GM23338 (cell line): ENCODE measurements around the gene CDK14. TPM values are rescaled to one million over a fixed set of nuclear protein-coding genes. Genes with fewer than 3 reads are reported as not detected.

ENCODE experiments used
- ATAC-seq: fragments of 200-7000 bp; cut with Tn5 transposase; 3 replicates; pipeline ENCODE4 v1.9.1; 2020
- DNase-seq: peaks from one replicate; pipeline ENCODE4 v3.0.0-alpha.2; 2015; ENCODE audit warnings: low spot score
- H2AFZ ChIP-seq: fragments of 200-600 bp; sonication (generic); 2 replicates; pipeline ENCODE4 v1.8.0; 2016; ENCODE audit warnings: antibody characterized with exemption, mild to moderate bottlenecking, moderate library complexity
- H3F3A ChIP-seq: fragments of 200-600 bp; sonication (generic); replicated peaks from 2 replicates; pipeline ENCODE4 v1.8.0; 2017; ENCODE audit warnings: antibody characterized with exemption, mixed run types, low read depth
- H3K27ac ChIP-seq: fragments of 200-600 bp; sonication (generic); 2 replicates; pipeline ENCODE4 v1.6.1; 2016; ENCODE audit warnings: low read depth
- H3K27me3 ChIP-seq: fragments of 200-600 bp; sonication (generic); 2 replicates; pipeline ENCODE4 v1.8.0; 2016; ENCODE audit warnings: mild to moderate bottlenecking, mixed run types, moderate library complexity; ENCODE audit not compliant: insufficient read depth
- H3K36me3 ChIP-seq: fragments of 200-600 bp; sonication (generic); 2 replicates; pipeline ENCODE4 v1.8.0; 2016; ENCODE audit warnings: mild to moderate bottlenecking; ENCODE audit not compliant: insufficient read depth
- H3K4me1 ChIP-seq: fragments of 200-600 bp; sonication (generic); 2 replicates; pipeline ENCODE4 v1.8.0; 2016; ENCODE audit warnings: mild to moderate bottlenecking, moderate library complexity; ENCODE audit not compliant: insufficient read depth
- H3K4me2 ChIP-seq: fragments of 200-600 bp; sonication (generic); 2 replicates; pipeline ENCODE4 v1.7.1; 2017; ENCODE audit warnings: mixed run types
- H3K4me3 ChIP-seq: fragments of 200-600 bp; sonication (generic); 2 replicates; pipeline ENCODE4 v1.6.1; 2016; ENCODE audit warnings: mixed run types
- H3K79me2 ChIP-seq: fragments of 200-600 bp; sonication (generic); replicated peaks from 2 replicates; pipeline ENCODE4 v1.8.0; 2017; ENCODE audit warnings: mild to moderate bottlenecking; ENCODE audit not compliant: insufficient read depth
- H3K9me2 ChIP-seq: fragments of 200-600 bp; sonication (generic); 2 replicates; pipeline ENCODE4 v1.8.0; 2017; ENCODE audit not compliant: insufficient read depth
- H4K20me1 ChIP-seq: fragments of 200-600 bp; sonication (generic); replicated peaks from 2 replicates; pipeline ENCODE4 v1.8.0; 2017; ENCODE audit warnings: mild to moderate bottlenecking; ENCODE audit not compliant: insufficient read depth
- H3K27ac Mint-ChIP-seq: 2 replicates; pipeline ENCODE4 v1.8.0; 2020; ENCODE audit warnings: inconsistent platforms, mild to moderate bottlenecking, moderate library complexity, mixed read lengths
- H3K27me3 Mint-ChIP-seq: 3 replicates; pipeline ENCODE4 v1.8.0; 2022; ENCODE audit warnings: low read depth, mild to moderate bottlenecking, moderate library complexity, mixed read lengths, inconsistent platforms; ENCODE audit not compliant: insufficient read depth, poor library complexity
- H3K36me3 Mint-ChIP-seq: 3 replicates; pipeline ENCODE4 v1.8.0; 2021; ENCODE audit warnings: low read depth, mild to moderate bottlenecking, inconsistent platforms, moderate library complexity, mixed read lengths
- H3K4me1 Mint-ChIP-seq: 3 replicates; pipeline ENCODE4 v1.8.0; 2020; ENCODE audit warnings: mild to moderate bottlenecking, inconsistent platforms, mixed read lengths
- H3K4me3 Mint-ChIP-seq: 3 replicates; pipeline ENCODE4 v1.8.0; 2021; ENCODE audit warnings: moderate library complexity, mild to moderate bottlenecking, inconsistent platforms, mixed read lengths
- H3K9me3 Mint-ChIP-seq: 3 replicates; pipeline ENCODE4 v1.8.0; 2020; ENCODE audit warnings: moderate library complexity, mild to moderate bottlenecking, inconsistent platforms, mixed read lengths
- EZH2phosphoT487 ChIP-seq: fragments of 200-600 bp; sonication (generic); IDR thresholded peaks from one replicate; pipeline ENCODE4 v1.8.1; 2018; ENCODE audit warnings: antibody characterized with exemption; ENCODE audit not compliant: unreplicated experiment
- STAT1 ChIP-seq: IDR thresholded peaks from one replicate; pipeline ENCODE4 v1.6.1; 2016; ENCODE audit warnings: antibody characterized with exemption; ENCODE audit not compliant: unreplicated experiment
- ZNF114 ChIP-seq: fragments of 250-450 bp; sonication (Bioruptor Pico); IDR thresholded peaks from 2 replicates; pipeline ENCODE4 v1.5.0; 2020; ENCODE audit warnings: mild to moderate bottlenecking, moderate library complexity
- polyA plus RNA-seq: library from polyadenylated mRNA; unstranded; fragments of >200 nt; fragmentation: Nextera tagmentation; extraction: Ambion mirVana; gene quantifications from 2 replicates; pipeline ENCODE4 v1.2.1, GENCODE V29; 2016
- total RNA-seq: library from RNA; depleted of rRNA; stranded (reverse); fragments of >200 nt; shearing (Covaris generic); gene quantifications from 2 replicates; pipeline ENCODE4 v1.2.3, GENCODE V29; 2014
- TF ChIP-seq, protein P1 (sequence below): fragments of 250-450 bp; sonication (Bioruptor Pico); IDR thresholded peaks from 2 replicates; pipeline ENCODE4 v1.5.0; 2020; ENCODE audit warnings: mild to moderate bottlenecking, moderate library complexity
- TF ChIP-seq, protein P2 (sequence below): IDR thresholded peaks from 2 replicates; pipeline ENCODE4 v1.6.1; 2016; ENCODE audit warnings: antibody characterized with exemption
- TF ChIP-seq, protein P3 (sequence below): IDR thresholded peaks from one replicate; pipeline ENCODE4 v1.6.1; 2018; ENCODE audit warnings: antibody characterized with exemption; ENCODE audit not compliant: unreplicated experiment

Gene CDK14
- total and polyA plus RNA-seq, 2 experiments from 2014 or later: 11.2 to 24.0 TPM

DNA sequence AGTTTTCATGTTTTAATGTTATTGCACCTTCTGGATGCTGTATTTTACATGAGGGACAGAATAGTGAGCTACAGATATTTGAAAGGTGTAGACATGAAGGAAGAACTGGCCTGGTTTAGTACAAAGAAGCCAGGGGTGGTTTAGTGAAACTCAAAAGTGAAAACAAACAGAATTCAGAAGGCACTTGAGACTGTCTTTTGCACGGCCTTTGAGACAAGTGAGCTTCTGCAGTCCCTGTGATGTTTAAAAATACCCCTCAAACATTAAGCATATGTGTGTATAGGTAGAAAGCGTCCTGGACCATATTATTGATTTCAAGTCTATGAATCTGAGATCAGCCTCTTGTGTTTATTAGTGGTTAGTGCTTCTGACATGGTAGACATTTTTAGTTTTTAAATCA, 118.9 kb downstream of the CDK14 start:
- H3K27me3 ChIP-seq: no peaks in the 10 kb centered on the region
- DNase-seq (no peak), ATAC-seq (no peak)
- H3K4me1 ChIP-seq: peaks cover 23% of the 10 kb centered on the region
- no peaks in the 10 kb centered on the region; the same call in 1 of the 2 replicates for H3K36me3 ChIP-seq
- no peaks in the 10 kb centered on the region for H4K20me1 ChIP-seq
- no peak overlapping the region for H3K27ac ChIP-seq
- H3K4me3 ChIP-seq: no peak overlapping the region
- Mint-ChIP-seq H3K4me1 (peaks cover 40% of the 10 kb centered on the region), H3K9me3 (peaks cover 13% of the 10 kb centered on the region), H3K4me3 (no peak overlapping the region), H3K27me3 (no peaks in the 10 kb centered on the region), H3K27ac (no peak overlapping the region), H3K36me3 (peaks cover 18% of the 10 kb centered on the region; the same call in 2 of the 3 replicates)
- H2AFZ ChIP-seq: no peak overlapping the region
- no peaks in the 10 kb centered on the region for H3F3A ChIP-seq
- peaks cover 40% of the 10 kb centered on the region for H3K79me2 ChIP-seq
- no peak overlapping the region for H3K4me2 ChIP-seq
- H3K9me2 ChIP-seq: no peaks in the 10 kb centered on the region
- TF ChIP-seq, protein P1, sequence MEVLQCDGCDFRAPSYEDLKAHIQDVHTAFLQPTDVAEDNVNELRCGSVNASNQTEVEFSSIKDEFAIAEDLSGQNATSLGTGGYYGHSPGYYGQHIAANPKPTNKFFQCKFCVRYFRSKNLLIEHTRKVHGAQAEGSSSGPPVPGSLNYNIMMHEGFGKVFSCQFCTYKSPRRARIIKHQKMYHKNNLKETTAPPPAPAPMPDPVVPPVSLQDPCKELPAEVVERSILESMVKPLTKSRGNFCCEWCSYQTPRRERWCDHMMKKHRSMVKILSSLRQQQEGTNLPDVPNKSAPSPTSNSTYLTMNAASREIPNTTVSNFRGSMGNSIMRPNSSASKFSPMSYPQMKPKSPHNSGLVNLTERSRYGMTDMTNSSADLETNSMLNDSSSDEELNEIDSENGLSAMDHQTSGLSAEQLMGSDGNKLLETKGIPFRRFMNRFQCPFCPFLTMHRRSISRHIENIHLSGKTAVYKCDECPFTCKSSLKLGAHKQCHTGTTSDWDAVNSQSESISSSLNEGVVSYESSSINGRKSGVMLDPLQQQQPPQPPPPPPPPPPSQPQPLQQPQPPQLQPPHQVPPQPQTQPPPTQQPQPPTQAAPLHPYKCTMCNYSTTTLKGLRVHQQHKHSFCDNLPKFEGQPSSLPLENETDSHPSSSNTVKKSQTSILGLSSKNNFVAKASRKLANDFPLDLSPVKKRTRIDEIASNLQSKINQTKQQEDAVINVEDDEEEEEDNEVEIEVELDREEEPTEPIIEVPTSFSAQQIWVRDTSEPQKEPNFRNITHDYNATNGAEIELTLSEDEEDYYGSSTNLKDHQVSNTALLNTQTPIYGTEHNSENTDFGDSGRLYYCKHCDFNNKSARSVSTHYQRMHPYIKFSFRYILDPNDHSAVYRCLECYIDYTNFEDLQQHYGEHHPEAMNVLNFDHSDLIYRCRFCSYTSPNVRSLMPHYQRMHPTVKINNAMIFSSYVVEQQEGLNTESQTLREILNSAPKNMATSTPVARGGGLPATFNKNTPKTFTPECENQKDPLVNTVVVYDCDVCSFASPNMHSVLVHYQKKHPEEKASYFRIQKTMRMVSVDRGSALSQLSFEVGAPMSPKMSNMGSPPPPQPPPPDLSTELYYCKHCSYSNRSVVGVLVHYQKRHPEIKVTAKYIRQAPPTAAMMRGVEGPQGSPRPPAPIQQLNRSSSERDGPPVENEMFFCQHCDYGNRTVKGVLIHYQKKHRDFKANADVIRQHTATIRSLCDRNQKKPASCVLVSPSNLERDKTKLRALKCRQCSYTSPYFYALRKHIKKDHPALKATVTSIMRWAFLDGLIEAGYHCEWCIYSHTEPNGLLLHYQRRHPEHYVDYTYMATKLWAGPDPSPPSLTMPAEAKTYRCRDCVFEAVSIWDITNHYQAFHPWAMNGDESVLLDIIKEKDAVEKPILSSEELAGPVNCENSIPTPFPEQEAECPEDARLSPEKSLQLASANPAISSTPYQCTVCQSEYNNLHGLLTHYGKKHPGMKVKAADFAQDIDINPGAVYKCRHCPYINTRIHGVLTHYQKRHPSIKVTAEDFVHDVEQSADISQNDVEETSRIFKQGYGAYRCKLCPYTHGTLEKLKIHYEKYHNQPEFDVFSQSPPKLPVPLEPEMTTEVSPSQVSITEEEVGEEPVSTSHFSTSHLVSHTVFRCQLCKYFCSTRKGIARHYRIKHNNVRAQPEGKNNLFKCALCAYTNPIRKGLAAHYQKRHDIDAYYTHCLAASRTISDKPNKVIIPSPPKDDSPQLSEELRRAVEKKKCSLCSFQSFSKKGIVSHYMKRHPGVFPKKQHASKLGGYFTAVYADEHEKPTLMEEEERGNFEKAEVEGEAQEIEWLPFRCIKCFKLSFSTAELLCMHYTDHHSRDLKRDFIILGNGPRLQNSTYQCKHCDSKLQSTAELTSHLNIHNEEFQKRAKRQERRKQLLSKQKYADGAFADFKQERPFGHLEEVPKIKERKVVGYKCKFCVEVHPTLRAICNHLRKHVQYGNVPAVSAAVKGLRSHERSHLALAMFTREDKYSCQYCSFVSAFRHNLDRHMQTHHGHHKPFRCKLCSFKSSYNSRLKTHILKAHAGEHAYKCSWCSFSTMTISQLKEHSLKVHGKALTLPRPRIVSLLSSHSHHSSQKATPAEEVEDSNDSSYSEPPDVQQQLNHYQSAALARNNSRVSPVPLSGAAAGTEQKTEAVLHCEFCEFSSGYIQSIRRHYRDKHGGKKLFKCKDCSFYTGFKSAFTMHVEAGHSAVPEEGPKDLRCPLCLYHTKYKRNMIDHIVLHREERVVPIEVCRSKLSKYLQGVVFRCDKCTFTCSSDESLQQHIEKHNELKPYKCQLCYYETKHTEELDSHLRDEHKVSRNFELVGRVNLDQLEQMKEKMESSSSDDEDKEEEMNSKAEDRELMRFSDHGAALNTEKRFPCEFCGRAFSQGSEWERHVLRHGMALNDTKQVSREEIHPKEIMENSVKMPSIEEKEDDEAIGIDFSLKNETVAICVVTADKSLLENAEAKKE: no peak
- no peak for TF ChIP-seq STAT1
- no peak for TF ChIP-seq EZH2phosphoT487
- TF ChIP-seq, protein P2, sequence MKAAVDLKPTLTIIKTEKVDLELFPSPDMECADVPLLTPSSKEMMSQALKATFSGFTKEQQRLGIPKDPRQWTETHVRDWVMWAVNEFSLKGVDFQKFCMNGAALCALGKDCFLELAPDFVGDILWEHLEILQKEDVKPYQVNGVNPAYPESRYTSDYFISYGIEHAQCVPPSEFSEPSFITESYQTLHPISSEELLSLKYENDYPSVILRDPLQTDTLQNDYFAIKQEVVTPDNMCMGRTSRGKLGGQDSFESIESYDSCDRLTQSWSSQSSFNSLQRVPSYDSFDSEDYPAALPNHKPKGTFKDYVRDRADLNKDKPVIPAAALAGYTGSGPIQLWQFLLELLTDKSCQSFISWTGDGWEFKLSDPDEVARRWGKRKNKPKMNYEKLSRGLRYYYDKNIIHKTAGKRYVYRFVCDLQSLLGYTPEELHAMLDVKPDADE: no peak
- TF ChIP-seq ZNF114 (CRISPR knock-in tag): no peak
- TF ChIP-seq, protein P3, sequence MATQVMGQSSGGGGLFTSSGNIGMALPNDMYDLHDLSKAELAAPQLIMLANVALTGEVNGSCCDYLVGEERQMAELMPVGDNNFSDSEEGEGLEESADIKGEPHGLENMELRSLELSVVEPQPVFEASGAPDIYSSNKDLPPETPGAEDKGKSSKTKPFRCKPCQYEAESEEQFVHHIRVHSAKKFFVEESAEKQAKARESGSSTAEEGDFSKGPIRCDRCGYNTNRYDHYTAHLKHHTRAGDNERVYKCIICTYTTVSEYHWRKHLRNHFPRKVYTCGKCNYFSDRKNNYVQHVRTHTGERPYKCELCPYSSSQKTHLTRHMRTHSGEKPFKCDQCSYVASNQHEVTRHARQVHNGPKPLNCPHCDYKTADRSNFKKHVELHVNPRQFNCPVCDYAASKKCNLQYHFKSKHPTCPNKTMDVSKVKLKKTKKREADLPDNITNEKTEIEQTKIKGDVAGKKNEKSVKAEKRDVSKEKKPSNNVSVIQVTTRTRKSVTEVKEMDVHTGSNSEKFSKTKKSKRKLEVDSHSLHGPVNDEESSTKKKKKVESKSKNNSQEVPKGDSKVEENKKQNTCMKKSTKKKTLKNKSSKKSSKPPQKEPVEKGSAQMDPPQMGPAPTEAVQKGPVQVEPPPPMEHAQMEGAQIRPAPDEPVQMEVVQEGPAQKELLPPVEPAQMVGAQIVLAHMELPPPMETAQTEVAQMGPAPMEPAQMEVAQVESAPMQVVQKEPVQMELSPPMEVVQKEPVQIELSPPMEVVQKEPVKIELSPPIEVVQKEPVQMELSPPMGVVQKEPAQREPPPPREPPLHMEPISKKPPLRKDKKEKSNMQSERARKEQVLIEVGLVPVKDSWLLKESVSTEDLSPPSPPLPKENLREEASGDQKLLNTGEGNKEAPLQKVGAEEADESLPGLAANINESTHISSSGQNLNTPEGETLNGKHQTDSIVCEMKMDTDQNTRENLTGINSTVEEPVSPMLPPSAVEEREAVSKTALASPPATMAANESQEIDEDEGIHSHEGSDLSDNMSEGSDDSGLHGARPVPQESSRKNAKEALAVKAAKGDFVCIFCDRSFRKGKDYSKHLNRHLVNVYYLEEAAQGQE: no peak
